ENCODE measurements around the gene PDLIM1.

Gene PDLIM1, protein sequence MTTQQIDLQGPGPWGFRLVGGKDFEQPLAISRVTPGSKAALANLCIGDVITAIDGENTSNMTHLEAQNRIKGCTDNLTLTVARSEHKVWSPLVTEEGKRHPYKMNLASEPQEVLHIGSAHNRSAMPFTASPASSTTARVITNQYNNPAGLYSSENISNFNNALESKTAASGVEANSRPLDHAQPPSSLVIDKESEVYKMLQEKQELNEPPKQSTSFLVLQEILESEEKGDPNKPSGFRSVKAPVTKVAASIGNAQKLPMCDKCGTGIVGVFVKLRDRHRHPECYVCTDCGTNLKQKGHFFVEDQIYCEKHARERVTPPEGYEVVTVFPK

GRCh38 chr10:95290461-95291364 lies at the start of gene PDLIM1:
TSS of gene PDLIM1 (minus strand) at chr10:95291003. CDS start at chr10:95290915, 88 bp downstream.
- peak within 1 kb of the TSS; percentile 68 for H3K4me3 ChIP-seq (ENCODE audit: insufficient read depth, low read length, poor library complexity, severe bottlenecking)

GRCh38 chr10:95339863-95340262 lies 49.1 kb upstream of the PDLIM1 start:
- H2AFZ ChIP-seq (ENCODE audit: low read depth, low read length, severe bottlenecking): no peak overlapping the region
- no peak overlapping the region for H3K4me3 ChIP-seq (ENCODE audit: insufficient read depth, low read length, poor library complexity, severe bottlenecking)
- H3K4me2 ChIP-seq (ENCODE audit: low read depth, low read length, poor library complexity, severe bottlenecking): no peak overlapping the region
- no peak overlapping the region for H3K9ac ChIP-seq (ENCODE audit: low read length)
- TF ChIP-seq EZH2phosphoT487 (conservative IDR thresholded peaks at IDR 0.05; ENCODE audit: low read length): no peak
- TF ChIP-seq, protein P1, sequence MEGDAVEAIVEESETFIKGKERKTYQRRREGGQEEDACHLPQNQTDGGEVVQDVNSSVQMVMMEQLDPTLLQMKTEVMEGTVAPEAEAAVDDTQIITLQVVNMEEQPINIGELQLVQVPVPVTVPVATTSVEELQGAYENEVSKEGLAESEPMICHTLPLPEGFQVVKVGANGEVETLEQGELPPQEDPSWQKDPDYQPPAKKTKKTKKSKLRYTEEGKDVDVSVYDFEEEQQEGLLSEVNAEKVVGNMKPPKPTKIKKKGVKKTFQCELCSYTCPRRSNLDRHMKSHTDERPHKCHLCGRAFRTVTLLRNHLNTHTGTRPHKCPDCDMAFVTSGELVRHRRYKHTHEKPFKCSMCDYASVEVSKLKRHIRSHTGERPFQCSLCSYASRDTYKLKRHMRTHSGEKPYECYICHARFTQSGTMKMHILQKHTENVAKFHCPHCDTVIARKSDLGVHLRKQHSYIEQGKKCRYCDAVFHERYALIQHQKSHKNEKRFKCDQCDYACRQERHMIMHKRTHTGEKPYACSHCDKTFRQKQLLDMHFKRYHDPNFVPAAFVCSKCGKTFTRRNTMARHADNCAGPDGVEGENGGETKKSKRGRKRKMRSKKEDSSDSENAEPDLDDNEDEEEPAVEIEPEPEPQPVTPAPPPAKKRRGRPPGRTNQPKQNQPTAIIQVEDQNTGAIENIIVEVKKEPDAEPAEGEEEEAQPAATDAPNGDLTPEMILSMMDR (IDR thresholded peaks at IDR 0.05; ENCODE audit: insufficient read depth, low read length, poor library complexity, severe bottlenecking): no peak
- no peaks in the 10 kb centered on the region for H3K9me3 ChIP-seq (ENCODE audit: insufficient read depth, low read length)
- no peaks in the 10 kb centered on the region for H3K9me2 ChIP-seq (replicated peaks; ENCODE audit: insufficient read depth, low read length)
- no peaks in the 10 kb centered on the region for H3F3A ChIP-seq (ENCODE audit: insufficient read depth)
- no peaks in the 10 kb centered on the region for H3K27me3 ChIP-seq (ENCODE audit: low read length)
- H3K27ac ChIP-seq (ENCODE audit: low read depth, low read length): no peak overlapping the region
- H3K79me2 ChIP-seq (ENCODE audit: insufficient read depth, low read length): no peaks in the 10 kb centered on the region
- no peaks in the 10 kb centered on the region for H3K36me3 ChIP-seq (ENCODE audit: low read length)
- H4K20me1 ChIP-seq (ENCODE audit: low read depth, low read length): no peaks in the 10 kb centered on the region

More at GRCh38 chr10:95290461-95291364, at the start of gene PDLIM1:
- Histone ChIP-seq H3K9ac (ENCODE audit: low read length) (peak within 1 kb of the TSS; percentile 77), H3K27ac (ENCODE audit: low read depth, low read length) (peak within 1 kb of the TSS; percentile 59), H3K9me3 (ENCODE audit: insufficient read depth, low read length) (no peaks in the 10 kb centered on the region), H3K9me2 (replicated peaks; ENCODE audit: insufficient read depth, low read length) (no peaks in the 10 kb centered on the region), H3K4me2 (ENCODE audit: low read depth, low read length, poor library complexity, severe bottlenecking) (peak within 1 kb of the TSS; percentile 74), H3K36me3 (ENCODE audit: low read length) (no peaks in the 10 kb centered on the region), H4K20me1 (ENCODE audit: low read depth, low read length) (no peaks in the 10 kb centered on the region), H3F3A (ENCODE audit: insufficient read depth) (peaks cover 33% of the 10 kb centered on the region), H2AFZ (ENCODE audit: low read depth, low read length, severe bottlenecking) (peak within 1 kb of the TSS; percentile 79), H3K79me2 (ENCODE audit: insufficient read depth, low read length) (no peaks in the 10 kb centered on the region), H3K27me3 (ENCODE audit: low read length) (no peaks in the 10 kb centered on the region)
- TF ChIP-seq, protein P1 (IDR thresholded peaks at IDR 0.05; ENCODE audit: insufficient read depth, low read length, poor library complexity, severe bottlenecking): no peak
- no peak for TF ChIP-seq EZH2phosphoT487 (conservative IDR thresholded peaks at IDR 0.05; ENCODE audit: low read length)

GRCh38 chr10:95337423-95338160 lies 46.8 kb upstream of the PDLIM1 start:
- Histone ChIP-seq H4K20me1 (ENCODE audit: low read depth, low read length) (no peaks in the 10 kb centered on the region), H2AFZ (ENCODE audit: low read depth, low read length, severe bottlenecking) (no peak overlapping the region), H3K36me3 (ENCODE audit: low read length) (no peaks in the 10 kb centered on the region), H3K79me2 (ENCODE audit: insufficient read depth, low read length) (no peaks in the 10 kb centered on the region), H3K4me3 (ENCODE audit: insufficient read depth, low read length, poor library complexity, severe bottlenecking) (no peak overlapping the region), H3K9me2 (replicated peaks; ENCODE audit: insufficient read depth, low read length) (no peaks in the 10 kb centered on the region), H3K9me3 (ENCODE audit: insufficient read depth, low read length) (no peaks in the 10 kb centered on the region), H3K9ac (ENCODE audit: low read length) (no peak overlapping the region), H3K4me2 (ENCODE audit: low read depth, low read length, poor library complexity, severe bottlenecking) (no peak overlapping the region), H3K27ac (ENCODE audit: low read depth, low read length) (no peak overlapping the region), H3K27me3 (ENCODE audit: low read length) (no peaks in the 10 kb centered on the region), H3F3A (ENCODE audit: insufficient read depth) (no peaks in the 10 kb centered on the region)
- TF ChIP-seq, protein P1 (IDR thresholded peaks at IDR 0.05; ENCODE audit: insufficient read depth, low read length, poor library complexity, severe bottlenecking): no peak
- TF ChIP-seq EZH2phosphoT487 (conservative IDR thresholded peaks at IDR 0.05; ENCODE audit: low read length): no peak
